ENCODE results near the gene USP12. TPM values are rescaled to one million over a fixed set of nuclear protein-coding genes. Genes with fewer than 3 reads are reported as not detected.

Gene USP12
- total RNA-seq, 1 donor from 2014 or later = 37.5 TPM

DNA sequence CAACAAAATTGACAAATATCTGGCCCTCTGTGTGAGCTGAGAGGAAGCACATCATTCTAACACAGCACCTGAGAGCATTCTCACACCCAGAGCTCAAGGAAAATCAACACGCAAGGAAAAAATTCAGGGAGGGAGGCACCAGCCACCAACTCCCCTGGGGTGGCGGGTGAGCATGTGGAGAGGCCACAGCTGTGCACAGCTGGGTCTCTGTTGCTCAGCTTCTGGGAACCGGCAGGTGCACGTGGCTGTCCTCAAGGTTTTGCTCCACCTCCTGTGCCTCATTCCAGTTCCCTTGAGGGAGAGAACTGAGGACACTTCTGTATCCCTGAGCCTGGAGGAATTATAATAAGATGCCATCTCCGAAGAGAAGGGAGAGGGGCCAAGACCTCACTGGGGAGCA is 134.0 kb downstream of the USP12 start:
- DNase-seq (no peak), ATAC-seq (no peak)
- TF ChIP-seq, protein P1, sequence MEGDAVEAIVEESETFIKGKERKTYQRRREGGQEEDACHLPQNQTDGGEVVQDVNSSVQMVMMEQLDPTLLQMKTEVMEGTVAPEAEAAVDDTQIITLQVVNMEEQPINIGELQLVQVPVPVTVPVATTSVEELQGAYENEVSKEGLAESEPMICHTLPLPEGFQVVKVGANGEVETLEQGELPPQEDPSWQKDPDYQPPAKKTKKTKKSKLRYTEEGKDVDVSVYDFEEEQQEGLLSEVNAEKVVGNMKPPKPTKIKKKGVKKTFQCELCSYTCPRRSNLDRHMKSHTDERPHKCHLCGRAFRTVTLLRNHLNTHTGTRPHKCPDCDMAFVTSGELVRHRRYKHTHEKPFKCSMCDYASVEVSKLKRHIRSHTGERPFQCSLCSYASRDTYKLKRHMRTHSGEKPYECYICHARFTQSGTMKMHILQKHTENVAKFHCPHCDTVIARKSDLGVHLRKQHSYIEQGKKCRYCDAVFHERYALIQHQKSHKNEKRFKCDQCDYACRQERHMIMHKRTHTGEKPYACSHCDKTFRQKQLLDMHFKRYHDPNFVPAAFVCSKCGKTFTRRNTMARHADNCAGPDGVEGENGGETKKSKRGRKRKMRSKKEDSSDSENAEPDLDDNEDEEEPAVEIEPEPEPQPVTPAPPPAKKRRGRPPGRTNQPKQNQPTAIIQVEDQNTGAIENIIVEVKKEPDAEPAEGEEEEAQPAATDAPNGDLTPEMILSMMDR (IDR thresholded peaks at IDR 0.05) = no peak
- Histone ChIP-seq H3K27me3 (no peaks in the 10 kb centered on the region), H3K4me1 (peaks cover 5% of the 10 kb centered on the region), H3K36me3 (no peaks in the 10 kb centered on the region), H3K4me3 (no peak overlapping the region), H3K9me3 (no peaks in the 10 kb centered on the region), H3K27ac (no peak overlapping the region)
- intact Hi-C loops (cut with DNase I) = no loop called here

GRCh38 chr13:27037171-27037570 is 134.4 kb downstream of the USP12 start:
- Histone ChIP-seq H3K9me3 (no peaks in the 10 kb centered on the region), H3K27me3 (no peaks in the 10 kb centered on the region), H3K27ac (no peak overlapping the region), H3K4me1 (peaks cover 5% of the 10 kb centered on the region), H3K4me3 (no peak overlapping the region), H3K36me3 (no peaks in the 10 kb centered on the region)
- ATAC-seq (no peak), DNase-seq (no peak)
- TF ChIP-seq, protein P1 (IDR thresholded peaks at IDR 0.05) = no peak
- intact Hi-C loops (cut with DNase I) = no loop called here

GRCh38 chr13:27036236-27036981 is 135.2 kb downstream of the USP12 start:
- intact Hi-C loops (cut with DNase I) = no loop called here
- peak; percentile 12 for ATAC-seq
- no peak overlapping the region for H3K27ac ChIP-seq

GRCh38 chr13:27035892-27036235 is 135.7 kb downstream of the USP12 start:
- Histone ChIP-seq H3K4me1 (peaks cover 5% of the 10 kb centered on the region), H3K27ac (no peak overlapping the region), H3K36me3 (no peaks in the 10 kb centered on the region), H3K27me3 (no peaks in the 10 kb centered on the region), H3K9me3 (no peaks in the 10 kb centered on the region), H3K4me3 (no peak overlapping the region)
- no peak for DNase-seq
- ATAC-seq = no peak
- TF ChIP-seq, protein P1 (IDR thresholded peaks at IDR 0.05) = no peak
- intact Hi-C loops (cut with DNase I) = no loop called here

More at GRCh38 chr13:27036236-27036981, 135.2 kb downstream of the USP12 start:
- no peak overlapping the region for H3K4me3 ChIP-seq
- H3K27me3 ChIP-seq = no peaks in the 10 kb centered on the region
- H3K36me3 ChIP-seq = no peaks in the 10 kb centered on the region
- TF ChIP-seq, protein P1 (IDR thresholded peaks at IDR 0.05) = no peak
- peaks cover 5% of the 10 kb centered on the region for H3K4me1 ChIP-seq
- no peaks in the 10 kb centered on the region for H3K9me3 ChIP-seq
- no peak for DNase-seq

- H3K4me1 ChIP-seq = peaks cover 5% of the 10 kb centered on the region
- H3K27ac ChIP-seq = no peak overlapping the region
- intact Hi-C loops (cut with DNase I) = no loop called here
- ATAC-seq (peak; percentile 60), DNase-seq (no peak)
- peak overlapping the region; percentile 4 for H3K4me3 ChIP-seq
- no peaks in the 10 kb centered on the region for H3K9me3 ChIP-seq
- no peaks in the 10 kb centered on the region for H3K27me3 ChIP-seq
- H3K36me3 ChIP-seq = no peaks in the 10 kb centered on the region
- TF ChIP-seq, protein P1 (IDR thresholded peaks at IDR 0.05) = no peak
Measured at GRCh38 chr13:27034678-27035111, 136.9 kb downstream of the USP12 start.
